Skin of body (tissue), 2 donors: Measurements from ENCODE around the gene C10orf67. TPM values are rescaled to one million over a fixed set of nuclear protein-coding genes. Genes with fewer than 3 reads are reported as not detected.
A peak's percentile ranks its signal among the peaks of the same experiment; 100 is the strongest.
"Not testable (repeated sequence)": the region's sequence is repeated elsewhere in the genome, so short reads cannot be mapped to it uniquely, and the experiment has no call there.

Source experiments
- DNase-seq: peaks from one replicate; lab custom pipeline; 2025; lab: John Stamatoyannopoulos, UW
- total RNA-seq: library from RNA; depleted of rRNA; stranded (reverse); fragments of >200 nt; gene quantifications from one replicate; pipeline ENCODE4 v1.2.3, GENCODE V29; 2014

Gene C10orf67
- total RNA-seq, 1 donor from 2014 or later = 0.30 TPM

DNA sequence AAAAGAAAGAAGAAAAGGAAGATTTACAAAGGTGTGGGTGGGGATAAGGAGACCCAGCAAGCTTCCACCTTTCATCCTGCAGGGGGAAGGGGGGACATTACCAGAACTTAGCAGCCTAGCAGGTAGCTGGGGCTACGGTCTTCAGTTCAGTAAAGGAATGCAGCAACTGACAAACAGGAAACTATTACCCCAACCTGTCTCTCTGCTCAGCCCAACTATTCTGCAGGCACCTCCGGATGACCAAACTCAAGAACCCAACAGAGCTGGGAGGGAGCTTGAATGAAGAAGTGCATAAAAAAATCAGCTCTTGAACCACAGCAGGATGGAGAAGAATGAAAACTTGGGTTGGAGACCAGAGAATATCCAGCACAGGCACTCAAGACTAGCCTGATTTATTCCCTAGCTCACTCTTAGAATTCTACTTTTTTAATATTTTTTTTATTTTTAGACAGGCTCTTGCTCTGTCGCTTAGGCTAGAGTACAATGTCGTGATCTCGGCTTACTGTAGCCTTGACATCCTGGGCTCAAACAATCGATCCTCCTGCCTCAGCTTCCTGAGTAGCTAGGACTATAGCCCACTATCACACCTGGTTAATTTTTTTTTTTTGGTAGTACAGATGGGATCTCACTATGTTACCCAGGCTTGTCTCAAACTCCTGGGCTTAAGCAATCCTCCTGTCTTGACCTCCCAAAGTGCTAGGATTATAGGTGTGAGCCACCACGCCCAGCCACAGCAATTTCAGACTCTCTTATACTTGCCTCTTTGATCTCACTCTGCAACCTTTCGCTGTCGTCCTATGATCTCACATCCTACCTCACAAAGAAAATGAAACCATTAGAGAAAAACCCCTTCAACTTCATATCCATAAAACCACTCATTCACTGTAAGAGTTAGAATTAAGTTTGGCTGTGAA is 18.5 kb upstream of the C10orf67 start:
- DNase-seq = no peak

DNA sequence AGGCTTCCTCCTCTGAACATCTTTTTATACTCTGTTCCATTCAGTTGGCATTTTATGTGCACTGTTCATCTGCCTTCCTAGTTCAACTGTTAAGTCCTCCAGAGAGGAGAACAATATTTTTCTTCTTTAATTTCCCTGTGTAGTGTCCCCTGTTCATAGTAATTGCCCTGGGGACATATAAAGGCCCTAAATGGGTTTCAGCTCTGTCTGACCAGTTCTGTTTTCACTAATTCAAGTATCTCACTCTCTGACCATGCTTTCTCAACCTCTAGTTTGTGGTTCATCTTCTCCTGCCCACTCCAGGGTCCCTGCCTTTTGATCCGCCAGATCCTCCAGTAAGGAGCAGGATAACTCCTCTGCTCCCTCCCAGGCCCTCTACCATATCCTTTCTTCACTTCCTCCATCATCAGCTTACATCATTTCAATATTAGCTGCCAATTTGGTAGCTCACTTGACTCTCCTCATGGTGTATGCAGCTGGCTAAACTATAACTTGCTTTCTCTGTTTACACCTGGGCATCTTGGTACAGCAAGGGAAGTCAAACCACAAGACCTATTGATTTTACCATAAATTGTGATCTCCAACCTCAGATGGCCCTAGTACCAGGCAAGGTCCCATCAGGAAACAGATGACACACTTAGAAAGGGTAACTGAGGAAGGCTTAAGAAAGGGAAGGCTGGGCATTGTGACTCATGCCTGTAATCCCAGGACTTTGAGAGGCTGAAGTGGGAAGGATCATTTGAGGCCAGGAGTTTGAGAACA is 17.7 kb upstream of the C10orf67 start:
- DNase-seq = no peak

DNA sequence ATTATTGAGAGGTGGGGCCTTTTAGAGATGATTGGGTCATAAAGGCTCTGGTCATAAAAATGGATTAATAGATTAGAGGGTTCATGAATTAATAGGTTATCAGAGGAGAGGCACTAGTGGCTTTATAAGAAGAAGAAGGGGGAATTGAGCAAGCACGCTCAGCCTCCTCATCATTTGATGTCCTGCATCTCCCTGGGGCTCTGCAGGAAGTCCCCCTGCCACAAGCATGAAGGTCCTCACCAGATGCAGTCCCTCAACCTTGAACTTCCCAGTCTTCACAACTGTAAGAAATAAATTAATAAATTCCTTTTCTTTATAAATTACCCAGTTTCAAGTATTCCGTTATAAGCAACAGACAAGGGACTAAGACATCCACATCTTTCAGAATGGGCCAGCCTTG is 17.1 kb upstream of the C10orf67 start:
- DNase-seq = no peak

DNA sequence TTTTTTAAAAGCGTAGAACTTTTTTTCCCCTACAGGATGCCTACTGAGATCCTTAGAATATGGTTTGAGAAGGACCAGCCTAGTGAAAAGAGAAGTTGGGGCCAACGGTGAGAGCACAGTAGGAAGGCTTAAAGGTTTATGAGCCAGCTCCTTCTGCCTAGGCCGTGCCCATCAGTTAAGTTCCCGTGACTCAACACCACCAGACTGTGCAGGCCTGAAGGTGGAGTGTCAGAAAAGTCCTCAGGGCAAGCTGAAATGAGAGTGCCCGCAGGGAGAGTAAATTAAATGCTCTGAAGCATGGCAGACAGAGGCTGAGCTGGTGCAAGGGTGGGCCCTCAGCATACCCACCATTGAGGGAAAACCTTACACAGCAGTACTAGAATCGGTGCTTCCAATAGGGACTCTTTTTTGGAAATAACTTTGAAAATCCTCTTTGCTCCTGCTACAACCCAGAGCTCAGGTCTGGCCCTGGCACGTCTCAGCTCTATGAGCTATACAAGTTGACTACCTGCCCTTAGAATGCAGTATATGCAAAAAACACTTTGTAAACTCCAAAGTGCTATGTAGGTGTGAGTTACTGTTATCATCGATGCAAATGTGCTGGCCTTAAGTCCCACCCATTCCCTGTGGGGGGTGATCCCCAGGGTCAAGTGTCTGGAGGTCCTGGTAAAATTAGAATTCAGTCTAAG is 15.2 kb upstream of the C10orf67 start:
- no peak for DNase-seq

DNA sequence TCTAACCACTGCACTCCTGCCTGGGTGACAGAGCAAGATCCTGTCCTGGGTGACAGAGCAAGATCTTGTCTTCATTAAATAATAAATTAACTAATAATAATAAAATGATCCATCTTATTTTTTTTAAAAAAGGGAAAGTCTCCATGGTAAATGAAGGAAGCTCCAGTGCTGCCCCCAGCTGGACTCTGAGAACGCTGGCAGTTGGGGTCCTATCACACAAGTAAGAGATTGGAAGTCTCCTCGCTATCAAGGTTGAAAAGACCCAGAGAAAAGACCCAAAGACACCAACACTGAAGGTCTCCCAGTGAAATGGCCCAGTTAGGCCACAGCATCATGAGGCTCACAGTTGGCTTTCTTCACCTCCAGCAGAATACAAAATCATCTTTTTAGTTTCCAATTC is 13.8 kb upstream of the C10orf67 start:
- DNase-seq = no peak

DNA sequence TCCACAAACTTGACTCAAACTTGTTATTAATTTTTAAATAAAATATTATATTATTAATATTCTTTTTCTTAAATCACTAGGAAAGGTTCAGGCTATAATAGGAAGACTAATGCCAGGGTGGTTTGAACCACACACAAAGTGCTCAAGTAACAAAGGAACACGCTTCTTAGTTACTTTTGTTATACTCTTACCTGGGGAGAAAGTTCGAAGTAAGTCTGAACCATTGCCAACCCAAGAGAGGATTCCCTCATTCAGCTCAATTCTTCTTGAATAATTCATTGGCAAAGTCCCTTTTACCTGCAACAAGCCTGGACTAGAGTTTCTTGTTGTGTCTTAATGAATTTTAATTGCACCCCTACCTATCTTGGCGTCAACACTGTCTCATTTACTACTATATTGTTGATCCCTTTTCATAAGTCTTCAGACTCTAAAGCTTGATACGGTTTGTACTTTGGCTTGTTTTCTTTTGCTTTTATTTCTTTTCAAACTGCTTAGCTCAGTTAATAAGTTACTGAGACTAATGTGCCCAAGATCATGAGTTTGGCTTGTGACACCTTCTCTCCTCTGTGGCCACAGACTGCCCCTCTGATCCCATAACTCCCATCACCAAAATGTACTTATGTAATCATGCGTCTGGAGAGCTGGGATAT is 10.2 kb upstream of the C10orf67 start:
- DNase-seq = no peak

DNA sequence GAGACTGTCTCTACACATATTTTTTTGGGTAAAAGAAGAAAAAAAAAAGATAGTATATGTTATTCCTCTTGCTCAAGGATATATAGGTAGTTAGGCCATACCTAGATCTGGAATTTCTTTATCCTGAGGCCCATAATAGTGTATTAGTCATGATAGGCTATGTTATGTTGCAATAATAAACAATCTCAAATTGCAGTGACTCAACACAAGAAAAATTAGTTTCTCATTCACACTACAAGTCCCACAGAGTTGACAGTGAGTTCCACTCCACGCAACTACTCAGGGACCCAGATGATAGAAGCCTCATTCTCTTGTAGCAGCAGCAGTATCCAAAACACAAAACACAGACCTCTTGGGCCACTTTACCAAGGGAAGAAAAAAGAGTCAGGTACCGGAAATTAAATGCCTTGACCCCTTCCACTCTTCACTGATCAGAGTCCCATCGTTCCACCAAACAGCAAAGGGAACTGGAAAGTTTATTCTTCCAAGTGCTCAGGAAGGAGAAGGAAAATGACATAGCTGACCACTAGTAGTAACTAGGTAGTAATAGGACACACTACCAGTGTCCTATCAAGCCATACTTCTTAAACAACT is 7.4 kb upstream of the C10orf67 start:
- DNase-seq = no peak

DNA sequence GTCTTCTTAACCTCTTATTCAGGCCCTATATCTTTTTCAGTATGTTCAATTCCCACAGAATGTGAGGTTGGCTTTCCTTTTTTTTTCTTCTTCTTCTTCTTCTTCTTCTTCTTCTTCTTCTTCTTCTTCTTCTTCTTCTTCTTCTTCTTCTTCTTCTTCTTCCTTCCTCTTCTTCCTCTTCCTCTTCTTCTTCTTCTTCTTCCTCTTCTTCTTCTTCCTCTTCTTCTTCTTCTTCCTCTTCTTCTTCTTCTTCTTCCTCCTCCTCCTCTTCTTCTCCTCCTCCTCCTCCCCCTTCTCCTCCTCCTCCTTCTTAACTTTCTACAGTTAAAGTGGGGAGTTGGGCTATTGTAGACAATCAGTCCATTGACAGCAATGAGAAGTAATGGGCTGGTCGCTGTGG is 6.1 kb upstream of the C10orf67 start:
- DNase-seq = not testable (repeated sequence)

DNA sequence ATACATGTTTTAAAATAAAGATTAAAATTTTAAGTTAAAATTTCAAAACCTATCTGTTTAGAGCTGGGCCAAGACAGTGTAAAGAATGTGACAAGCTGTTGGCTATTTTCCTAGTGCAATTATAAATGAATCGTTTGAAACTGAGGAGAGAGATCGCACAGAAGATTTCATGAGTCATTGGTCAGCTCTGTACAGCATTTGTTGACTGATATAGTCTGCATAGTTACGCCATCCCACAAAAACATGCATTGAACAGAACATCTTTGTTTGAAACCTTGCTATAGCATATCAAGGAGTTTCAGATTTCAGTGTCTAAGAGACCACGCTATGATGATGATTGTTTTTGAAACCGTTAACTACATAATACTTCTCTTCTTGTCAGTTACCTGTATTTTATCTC is 1.3 kb upstream of the C10orf67 start:
- peak; percentile 27 for DNase-seq

DNA sequence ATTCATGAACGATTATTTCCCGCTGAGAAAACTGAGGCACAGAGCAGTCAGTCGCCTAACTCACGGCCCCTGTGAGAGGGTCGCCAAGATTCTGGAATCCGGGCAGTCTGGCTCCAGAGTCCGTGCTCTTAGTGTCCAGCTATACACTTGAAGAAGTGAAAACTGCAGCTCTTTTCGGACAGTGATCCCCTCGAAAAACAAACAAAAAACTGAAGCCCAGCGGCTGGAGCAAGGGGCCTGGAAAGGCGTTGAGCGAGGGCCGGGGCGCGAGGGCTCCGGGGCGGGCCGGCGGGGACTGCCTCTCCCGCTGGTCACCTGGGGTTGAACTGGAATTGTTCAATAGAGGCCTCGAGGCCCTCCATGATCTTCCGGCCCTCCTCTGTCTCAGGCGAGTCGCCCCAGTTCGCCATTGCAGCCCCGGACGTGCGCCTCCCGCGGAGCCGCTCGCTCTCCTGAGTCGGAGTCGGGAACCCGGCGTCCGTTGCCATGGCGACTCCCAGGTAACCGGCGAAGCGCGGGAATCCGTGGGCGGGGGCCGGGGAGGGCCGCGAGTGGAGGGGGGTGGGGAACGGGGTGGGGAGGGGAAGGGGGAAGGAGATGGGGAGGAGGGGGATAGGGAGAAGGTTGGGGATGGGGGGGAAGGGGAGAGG is 881 bp downstream of the C10orf67 start:
- DNase-seq = no peak

DNA sequence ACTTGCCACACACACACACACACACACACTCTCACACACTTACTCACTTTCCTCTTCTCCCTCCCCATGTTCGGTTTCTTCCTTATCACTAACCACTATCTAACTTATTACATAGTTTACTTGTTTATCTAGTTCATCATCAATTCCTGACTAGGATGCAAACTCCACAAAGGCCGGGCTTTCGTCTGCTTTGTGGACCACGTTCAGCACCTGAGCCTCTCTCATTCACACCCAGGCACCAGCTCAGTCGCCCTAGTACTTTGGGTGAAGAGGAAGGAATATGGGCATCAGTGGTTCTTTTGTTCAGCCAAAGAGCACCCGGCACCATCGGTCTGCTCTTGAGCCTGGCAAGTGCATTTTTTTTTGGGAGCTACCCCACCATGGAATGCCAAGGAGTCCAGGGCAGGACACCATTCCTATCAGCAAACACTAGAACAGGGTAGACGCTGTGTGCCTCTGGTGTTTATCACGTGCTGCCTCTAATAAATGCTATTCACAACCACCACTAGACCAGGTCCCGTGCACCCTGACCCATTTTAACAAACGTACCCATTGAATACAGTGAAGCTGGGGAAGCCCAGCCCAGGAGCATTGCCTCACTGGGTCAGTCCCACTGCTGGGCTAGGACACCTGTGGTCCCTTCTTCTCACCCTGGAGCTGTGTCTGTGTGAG is 2.2 kb downstream of the C10orf67 start:
- DNase-seq = no peak

DNA sequence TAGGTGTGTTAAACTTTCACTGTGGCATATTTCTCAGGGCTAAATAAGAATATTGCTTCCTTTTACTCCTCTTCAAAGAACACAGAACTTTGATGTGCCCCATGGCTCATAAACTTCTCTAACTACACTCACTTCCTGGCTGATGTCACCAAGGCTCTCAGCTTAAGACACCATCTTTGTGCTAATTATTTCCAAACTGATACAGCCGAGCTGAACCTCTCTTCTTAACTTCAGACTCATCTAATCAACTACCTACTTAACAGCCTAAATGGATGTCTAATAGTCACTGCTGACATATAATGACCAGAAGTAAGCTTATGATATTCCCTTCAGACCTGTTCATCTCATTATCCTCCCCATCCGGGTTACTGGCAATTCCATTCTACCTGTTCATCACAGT is 3.6 kb downstream of the C10orf67 start:
- DNase-seq = no peak

DNA sequence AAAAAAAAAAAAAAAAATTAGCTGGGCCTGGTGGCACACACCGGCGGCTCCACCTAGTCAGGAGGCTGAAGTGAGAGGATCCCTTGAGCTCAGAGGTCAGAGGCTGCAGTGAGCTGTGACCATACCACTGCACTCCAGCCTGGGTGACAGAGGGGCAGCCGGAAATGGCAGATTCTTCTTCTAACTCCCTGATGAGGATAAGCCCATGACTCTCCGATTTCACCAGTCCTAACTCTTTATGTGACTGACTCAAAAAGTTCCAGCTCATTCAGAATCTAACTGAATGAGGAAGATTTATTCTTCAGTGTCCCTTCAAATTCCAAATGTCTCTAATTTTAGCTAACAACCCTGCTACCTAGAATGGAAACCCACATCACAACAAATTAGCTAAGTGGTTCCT is 4.2 kb downstream of the C10orf67 start:
- DNase-seq = no peak

DNA sequence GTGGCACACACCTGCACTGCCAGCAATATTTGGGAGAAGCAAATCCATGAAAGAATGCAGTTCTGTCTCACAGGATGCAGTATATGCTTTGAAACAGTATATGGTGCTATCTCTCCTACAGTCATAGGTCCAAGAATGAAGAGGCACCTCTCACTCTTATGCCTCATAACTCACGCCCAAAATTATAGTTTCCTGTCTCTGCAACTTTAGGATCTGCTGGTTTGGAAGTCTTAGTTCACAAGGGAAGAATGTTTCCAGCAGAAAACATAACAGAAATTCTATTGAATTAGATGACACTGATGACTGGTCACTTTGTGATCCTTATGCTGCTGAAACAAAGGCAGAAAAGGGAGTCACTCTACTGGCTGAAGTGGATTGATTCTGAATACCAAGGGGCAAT is 5.7 kb downstream of the C10orf67 start:
- DNase-seq = no peak

DNA sequence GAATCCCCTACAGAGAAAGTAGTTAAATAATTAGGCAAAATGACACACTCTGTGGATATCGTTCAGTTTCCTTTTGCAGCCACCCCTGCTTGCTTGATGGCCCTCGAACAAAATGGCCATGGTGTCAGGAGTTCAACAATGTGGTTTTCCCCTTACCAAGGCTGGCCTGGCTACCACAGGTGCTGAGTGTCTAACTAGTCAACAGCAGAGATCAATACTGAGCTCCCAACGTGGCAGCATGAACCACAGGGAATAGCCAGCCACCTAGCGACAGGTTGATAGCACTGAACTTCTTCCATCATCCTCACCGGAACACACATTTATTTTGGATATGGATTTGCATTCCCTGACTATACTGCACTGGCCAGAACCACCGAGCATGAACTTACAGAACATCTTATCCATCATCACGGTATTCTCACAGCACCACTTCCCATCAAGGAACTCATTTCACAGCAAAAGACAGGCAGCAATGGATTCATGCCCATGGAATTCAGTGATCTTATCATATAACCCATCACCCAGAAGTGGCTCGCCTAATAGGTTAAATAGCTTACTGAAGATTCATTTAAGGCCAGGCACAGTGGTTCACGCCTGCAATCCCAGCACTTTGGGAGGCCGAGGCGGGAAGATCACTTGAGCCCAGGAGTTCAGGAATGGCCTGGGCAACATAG is 6.3 kb downstream of the C10orf67 start:
- no peak for DNase-seq

DNA sequence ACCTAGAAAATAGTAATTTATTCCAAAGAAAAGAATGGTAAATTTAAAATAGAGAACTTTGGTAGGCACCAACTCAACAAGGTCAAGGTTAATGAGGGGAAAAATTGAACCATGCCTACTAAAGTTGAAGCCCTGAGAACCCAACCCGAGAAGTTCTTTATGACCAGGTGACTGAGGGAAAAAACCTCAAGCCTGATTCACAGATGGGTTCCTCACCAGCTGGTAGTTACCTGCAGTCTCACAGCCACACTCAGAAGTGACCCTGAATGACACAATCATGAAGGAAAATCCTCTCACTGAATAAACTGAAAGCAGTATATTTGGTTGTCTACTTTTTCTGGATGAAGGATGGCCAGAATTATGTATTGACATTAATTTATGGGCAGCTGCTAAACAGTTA is 7.0 kb downstream of the C10orf67 start:
- no peak for DNase-seq

DNA sequence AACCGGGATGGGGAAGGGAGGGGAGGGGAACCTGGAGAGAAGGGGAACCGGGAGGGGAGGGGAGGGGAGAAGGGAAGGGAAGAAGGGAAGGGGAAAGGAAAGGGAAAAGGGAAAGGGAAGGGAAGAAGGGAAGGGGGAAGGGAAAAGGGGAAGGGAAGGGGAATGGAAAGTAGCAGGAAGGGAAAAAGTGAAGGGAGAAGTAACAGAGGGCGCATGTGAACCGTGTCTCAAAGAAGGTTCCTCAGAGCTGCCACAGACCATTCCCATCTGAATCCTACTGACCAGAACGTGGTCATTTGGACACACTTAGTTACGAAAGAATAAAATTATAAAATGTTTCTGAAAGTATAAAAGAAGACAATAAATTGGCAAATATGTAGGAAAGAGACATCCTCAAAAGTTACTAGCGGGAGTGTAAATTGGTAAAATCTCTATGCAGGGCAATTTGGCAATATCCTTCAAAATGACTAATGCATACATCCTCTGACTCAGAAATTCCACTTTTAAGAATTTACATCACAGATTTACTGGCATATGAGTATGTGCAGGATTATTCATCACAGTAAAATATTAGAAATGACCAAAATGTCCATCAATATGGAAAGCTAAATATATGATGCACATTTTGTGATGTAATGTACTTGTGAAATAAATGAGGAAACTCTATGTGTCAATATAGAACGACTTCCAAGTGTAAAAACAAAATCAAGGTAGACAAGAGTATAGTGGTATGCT is 12.9 kb downstream of the C10orf67 start:
- no peak for DNase-seq

DNA sequence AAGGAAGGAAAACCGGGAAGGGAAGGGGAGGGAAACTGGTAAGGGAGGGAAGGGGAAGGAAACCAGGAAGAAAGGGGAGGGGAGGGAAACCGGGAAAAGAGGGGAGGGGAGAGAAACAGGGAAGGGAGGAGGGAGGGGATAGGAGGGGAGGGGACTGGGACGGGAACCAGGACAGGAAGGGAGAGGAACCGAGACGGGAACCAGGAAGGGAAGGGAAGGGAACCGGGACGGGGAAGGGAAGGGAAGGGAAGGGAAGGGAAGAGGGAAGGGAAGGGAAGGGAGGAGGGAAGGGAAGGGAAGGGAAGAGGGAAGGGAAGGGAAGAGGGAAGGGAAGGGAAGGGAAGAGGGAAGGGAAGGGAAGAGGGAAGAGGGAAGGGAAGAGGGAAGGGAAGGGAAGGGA is 13.6 kb downstream of the C10orf67 start:
- DNase-seq = no peak
